Measurements from ENCODE around the gene GAL3ST1. TPM values are rescaled to one million over a fixed set of nuclear protein-coding genes. Genes with fewer than 3 reads are reported as not detected.

The GAL3ST1 gene
- polyA plus RNA-seq, 3 donors: not detected

GRCh38 chr22:30610299-30610698 lies 35.8 kb upstream of the GAL3ST1 start:
- H3K9ac ChIP-seq (ENCODE audit: insufficient read depth, low read length, poor library complexity, severe bottlenecking): peak overlapping the region; percentile 66
- H3K27me3 ChIP-seq (ENCODE audit: control insufficient read depth in 2 of 2, insufficient read depth in 2 of 2, low read length in 2 of 2): no peaks in the 10 kb centered on the region
- H3K4me1 Mint-ChIP-seq: peaks cover 65% of the 10 kb centered on the region
- peak overlapping the region; percentile 87 for H3K4me2 ChIP-seq (replicated peaks; ENCODE audit: extremely low read depth, low read length, poor library complexity, severe bottlenecking)
- WGBS (ENCODE audit: insufficient coverage): 2% methylated on average over 6 of the region's 7 CpGs
- TF ChIP-seq CTCF (IDR thresholded peaks at IDR 0.05): no peak
- DNase-seq: peak; percentile 93 to 96 (median 95)
- intact Hi-C loops (cut with micrococcal nuclease): no loop called here
- peak overlapping the region; percentile 37 to 82 for H3K4me3 Mint-ChIP-seq
- no peak overlapping the region for H2AFZ ChIP-seq (ENCODE audit: insufficient read depth, low read depth, low read length, poor library complexity, severe bottlenecking)
- peaks cover 62 to 70% of the 10 kb centered on the region in 2 donors for H3K4me1 ChIP-seq (ENCODE audit: control insufficient read depth in 1 of 2, insufficient read depth in 2 of 2, low read length in 2 of 2)
- peak overlapping the region in 1 of 3 experiments; percentile 80 for H3K4me3 ChIP-seq (replicated peaks in 1 of 3; ENCODE audit: low read depth in 2 of 3, low read length in 3 of 3)
- H4K20me1 ChIP-seq (ENCODE audit: insufficient read depth, low read length): no peaks in the 10 kb centered on the region
- no peaks in the 10 kb centered on the region for H3K79me2 ChIP-seq (ENCODE audit: insufficient read depth, low read length)
- peaks cover 0 to 4% (median 0%) of the 10 kb centered on the region in 7 donors for H3K9me3 Mint-ChIP-seq
- peak overlapping the region; percentile 95 to 100 (median 99) for H3K27ac Mint-ChIP-seq
- no peaks in the 10 kb centered on the region for H3K9me3 ChIP-seq (replicated peaks in 1 of 2; ENCODE audit: control insufficient read depth in 1 of 2, insufficient read depth in 1 of 2, low read length in 2 of 2)
- H3K27ac ChIP-seq (ENCODE audit: low read depth in 1 of 2, low read length in 2 of 2): peak overlapping the region; percentile 90 to 97
- no peaks in the 10 kb centered on the region for H3K36me3 ChIP-seq (replicated peaks in 1 of 2; ENCODE audit: control insufficient read depth in 1 of 2, insufficient read depth in 2 of 2, low read length in 2 of 2)
- peaks cover 1 to 2% (median 2%) of the 10 kb centered on the region in 3 donors for H3K27me3 Mint-ChIP-seq (ENCODE audit: low read depth in 3 of 3)
- peaks cover 7 to 22% of the 10 kb centered on the region in 2 donors for H3K36me3 Mint-ChIP-seq

- H3K27me3 ChIP-seq (ENCODE audit: control insufficient read depth in 2 of 2, insufficient read depth in 2 of 2, low read length in 2 of 2): no peaks in the 10 kb centered on the region
- no peaks in the 10 kb centered on the region for H4K20me1 ChIP-seq (ENCODE audit: insufficient read depth, low read length)
- intact Hi-C loops (cut with micrococcal nuclease): loop anchor here in 1 of 2 donors (5.0 kb wide), 1 partner anchor 358 kb away; the partner anchor contains the start of genes MORC2 and TUG1
- H3K4me2 ChIP-seq (replicated peaks; ENCODE audit: extremely low read depth, low read length, poor library complexity, severe bottlenecking): peak overlapping the region; percentile 87
- Mint-ChIP-seq H3K9me3 (peaks cover 0 to 4% (median 0%) of the 10 kb centered on the region in 7 donors), H3K4me1 (peaks cover 63% of the 10 kb centered on the region), H3K27me3 (ENCODE audit: low read depth in 3 of 3) (peaks cover 0 to 2% (median 2%) of the 10 kb centered on the region in 3 donors), H3K27ac (peak overlapping the region; percentile 95 to 100 (median 99)), H3K4me3 (peak overlapping the region; percentile 82 to 84), H3K36me3 (peaks cover 7 to 19% of the 10 kb centered on the region in 2 donors)
- no peak for TF ChIP-seq CTCF (IDR thresholded peaks at IDR 0.05)
- H3K9me3 ChIP-seq (replicated peaks in 1 of 2; ENCODE audit: control insufficient read depth in 1 of 2, insufficient read depth in 1 of 2, low read length in 2 of 2): no peaks in the 10 kb centered on the region
- peak overlapping the region; percentile 66 for H3K9ac ChIP-seq (ENCODE audit: insufficient read depth, low read length, poor library complexity, severe bottlenecking)
- DNase-seq: peak; percentile 92 to 97 (median 94)
- peaks cover 61 to 66% of the 10 kb centered on the region in 2 donors for H3K4me1 ChIP-seq (ENCODE audit: control insufficient read depth in 1 of 2, insufficient read depth in 2 of 2, low read length in 2 of 2)
- H3K27ac ChIP-seq (ENCODE audit: low read depth in 1 of 2, low read length in 2 of 2): peak overlapping the region; percentile 90 to 97
- H3K4me3 ChIP-seq (replicated peaks in 1 of 3; ENCODE audit: low read depth in 2 of 3, low read length in 3 of 3): peak overlapping the region in 1 of 3 experiments; percentile 80
- H3K79me2 ChIP-seq (ENCODE audit: insufficient read depth, low read length): no peaks in the 10 kb centered on the region
- no peaks in the 10 kb centered on the region for H3K36me3 ChIP-seq (replicated peaks in 1 of 2; ENCODE audit: control insufficient read depth in 1 of 2, insufficient read depth in 2 of 2, low read length in 2 of 2)
- no peak overlapping the region for H2AFZ ChIP-seq (ENCODE audit: insufficient read depth, low read depth, low read length, poor library complexity, severe bottlenecking)
- WGBS (ENCODE audit: insufficient coverage): 62% methylated on average over 13 of the region's 17 CpGs
Observed at GRCh38 chr22:30609260-30610185, 35.1 kb upstream of the GAL3ST1 start.

Measured in CD14-positive monocyte (primary cell).